GM23248 (cell line): ENCODE measurements around the gene MAGI3. TPM values are rescaled to one million over a fixed set of nuclear protein-coding genes. Genes with fewer than 3 reads are reported as not detected.

Source experiments
- DNase-seq: peaks from one replicate; pipeline ENCODE4 v3.0.0-alpha.2; 2015
- H2AFZ ChIP-seq: fragments of 200-600 bp; sonication (generic); 2 replicates; pipeline ENCODE4 v1.6.1; 2016; ENCODE audit warnings: antibody characterized with exemption
- H3F3A ChIP-seq: fragments of 200-600 bp; sonication (generic); 2 replicates; pipeline ENCODE4 v1.6.1; 2016; ENCODE audit warnings: mild to moderate bottlenecking, antibody characterized with exemption, mixed run types; ENCODE audit not compliant: insufficient read depth
- H3K27ac ChIP-seq: fragments of 200-600 bp; sonication (generic); 2 replicates; pipeline ENCODE4 v1.5.1; 2016; ENCODE audit warnings: mild to moderate bottlenecking
- H3K27me3 ChIP-seq: fragments of 200-600 bp; sonication (generic); replicated peaks from 2 replicates; pipeline ENCODE4 v1.6.1; 2016; ENCODE audit warnings: mild to moderate bottlenecking; ENCODE audit not compliant: insufficient read depth
- H3K36me3 ChIP-seq: fragments of 200-600 bp; sonication (generic); 2 replicates; pipeline ENCODE4 v1.6.1; 2016; ENCODE audit warnings: low read depth, mild to moderate bottlenecking
- H3K4me1 ChIP-seq: fragments of 200-600 bp; sonication (generic); 2 replicates; pipeline ENCODE4 v1.6.1; 2016; ENCODE audit warnings: mild to moderate bottlenecking; ENCODE audit not compliant: insufficient read depth
- H3K4me2 ChIP-seq: fragments of 200-600 bp; sonication (generic); one replicate; pipeline ENCODE4 v1.6.1; 2016; ENCODE audit warnings: mild to moderate bottlenecking; ENCODE audit not compliant: unreplicated experiment
- H3K4me3 ChIP-seq: fragments of 200-600 bp; sonication (generic); 2 replicates; pipeline ENCODE4 v1.5.1; 2016; ENCODE audit warnings: mild to moderate bottlenecking
- H3K79me2 ChIP-seq: fragments of 200-600 bp; sonication (generic); 2 replicates; pipeline ENCODE4 v1.6.1; 2016; ENCODE audit warnings: mild to moderate bottlenecking; ENCODE audit not compliant: insufficient read depth
- H3K9ac ChIP-seq: fragments of 200-600 bp; sonication (generic); 2 replicates; pipeline ENCODE4 v1.6.1; 2016; ENCODE audit warnings: mild to moderate bottlenecking
- H3K9me2 ChIP-seq: fragments of 200-600 bp; sonication (generic); 2 replicates; pipeline ENCODE4 v1.6.1; 2016; ENCODE audit warnings: mixed run types, mild to moderate bottlenecking, moderate library complexity; ENCODE audit not compliant: insufficient read depth
- H3K9me3 ChIP-seq: fragments of 200-600 bp; sonication (generic); one replicate; pipeline ENCODE4 v1.6.1; 2017; ENCODE audit warnings: low read depth
- H4K20me1 ChIP-seq: fragments of 200-600 bp; sonication (generic); 2 replicates; pipeline ENCODE4 v1.6.0; 2016; ENCODE audit not compliant: insufficient read depth
- EZH2 ChIP-seq: fragments of 200-600 bp; sonication (generic); IDR thresholded peaks from 2 replicates; pipeline ENCODE4 v1.6.1; 2018; ENCODE audit warnings: antibody characterized with exemption, mild to moderate bottlenecking; ENCODE audit not compliant: insufficient read depth, poor library complexity, severe bottlenecking
- EZH2phosphoT487 ChIP-seq: fragments of 200-600 bp; sonication (generic); IDR thresholded peaks from 2 replicates; pipeline ENCODE4 v1.6.1; 2018; ENCODE audit warnings: antibody characterized with exemption, moderate library complexity, mild to moderate bottlenecking, low read depth; ENCODE audit not compliant: insufficient read depth
- WGBS, 2 experiments: methylation state at CpG; one replicate each; pipeline ENCODE4 v1.1.6; 2015 to 2017; ENCODE audit warnings: low lambda C conversion rate in 2 of 2, low coverage in 1 of 2; ENCODE audit errors: missing lambda C conversion rate in 2 of 2; 5-methylcytosine and 5-hydroxymethylcytosine counted together
- in situ Hi-C: fragments of 300-500 bp; cut with MboI; formaldehyde crosslinking; loops from 2 replicates; pipeline ENCODE4 v1.15.0; 2020
- polyA plus RNA-seq: library from polyadenylated mRNA; unstranded; fragments of >200 nt; fragmentation: Nextera tagmentation; extraction: Ambion mirVana; gene quantifications from 2 replicates; pipeline ENCODE4 v1.2.1, GENCODE V29; 2016
- total RNA-seq: library from RNA; depleted of rRNA; stranded (reverse); fragments of >200 nt; shearing (Covaris generic); gene quantifications from 2 replicates; pipeline ENCODE4 v1.2.3, GENCODE V29; 2014

MAGI3 gene
- total and polyA plus RNA-seq, 2 experiments from 2014 or later, result 1.9 to 7.2 TPM

DNA sequence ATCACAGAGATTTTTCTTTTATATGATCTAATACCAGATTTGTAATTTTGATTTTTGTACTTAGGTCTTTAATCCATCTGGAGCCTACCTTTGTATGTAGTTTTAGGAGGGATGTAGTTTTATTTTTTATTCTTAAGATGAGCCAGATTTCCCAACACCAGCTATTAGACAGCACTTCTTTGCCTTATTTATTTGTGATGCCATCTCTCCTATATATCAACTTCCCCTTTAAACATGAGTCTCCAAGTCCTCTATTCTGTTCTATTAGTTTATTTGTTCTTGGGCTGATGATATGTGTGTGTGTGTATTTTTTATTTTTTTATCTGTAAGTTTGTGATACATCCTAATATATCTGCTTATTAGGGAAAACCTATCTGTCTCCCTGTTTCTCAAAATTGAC is 274.8 kb downstream of the MAGI3 start:
- Histone ChIP-seq H3K27me3 (no peaks in the 10 kb centered on the region), H3F3A (no peaks in the 10 kb centered on the region), H3K9me2 (no peaks in the 10 kb centered on the region), H3K27ac (no peak overlapping the region), H3K9ac (no peak overlapping the region), H3K9me3 (no peaks in the 10 kb centered on the region), H3K79me2 (no peaks in the 10 kb centered on the region), H3K4me2 (no peak overlapping the region), H3K4me3 (no peak overlapping the region), H2AFZ (no peak overlapping the region), H4K20me1 (no peaks in the 10 kb centered on the region), H3K4me1 (no peaks in the 10 kb centered on the region), H3K36me3 (no peaks in the 10 kb centered on the region)
- no peak for DNase-seq
- TF ChIP-seq EZH2phosphoT487 (no peak), EZH2 (no peak)
- in situ Hi-C loops, result no loop called here

DNA sequence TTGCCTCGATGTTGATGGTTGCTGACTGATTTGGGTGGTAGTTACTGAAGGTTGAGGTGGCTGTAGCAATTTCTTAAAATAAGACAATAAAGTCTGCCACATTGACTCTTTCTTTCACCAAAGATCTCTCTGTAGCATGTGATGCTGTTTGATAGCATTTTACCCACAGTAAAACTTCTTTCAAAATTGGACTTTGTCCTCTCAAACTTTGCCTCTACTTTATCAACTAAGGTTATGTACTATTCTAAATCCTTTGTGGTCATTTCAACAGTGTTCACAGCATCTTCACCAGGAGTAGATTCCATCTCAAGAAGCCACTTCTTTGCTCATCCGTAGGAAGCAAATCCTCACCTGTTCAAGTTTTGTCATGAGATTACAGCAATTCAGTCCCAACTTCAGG is 275.8 kb downstream of the MAGI3 start:
- H3K9me3 ChIP-seq, result no peaks in the 10 kb centered on the region

GRCh38 chr1:113669988-113670387 is 279.7 kb downstream of the MAGI3 start:
- Histone ChIP-seq H3K27ac (no peak overlapping the region), H3K36me3 (no peaks in the 10 kb centered on the region), H4K20me1 (no peaks in the 10 kb centered on the region), H3K4me1 (0 out of 2 replicates have a peak, but pooled peaks cover under 1% of the 10 kb centered on the region), H3F3A (peaks cover 1% of the 10 kb centered on the region; the same call in 1 of the 2 replicates), H3K27me3 (no peaks in the 10 kb centered on the region), H3K79me2 (no peaks in the 10 kb centered on the region), H3K9me2 (no peaks in the 10 kb centered on the region), H3K9me3 (no peaks in the 10 kb centered on the region), H2AFZ (no peak overlapping the region), H3K9ac (no peak overlapping the region), H3K4me2 (no peak overlapping the region), H3K4me3 (no peak overlapping the region)
- in situ Hi-C loops, result no loop called here
- no peak for DNase-seq
- WGBS, 2 experiments, result 93 to 100% methylated on average over 1 of the region's 1 CpG
- TF ChIP-seq EZH2 (no peak), EZH2phosphoT487 (no peak)

More for the DNA sequence above, 275.8 kb downstream of the MAGI3 start:
- in situ Hi-C loops, result no loop called here
- Histone ChIP-seq H3K9ac (no peak overlapping the region), H3K4me2 (no peak overlapping the region), H3K27me3 (no peaks in the 10 kb centered on the region), H3K4me3 (no peak overlapping the region), H2AFZ (no peak overlapping the region), H3K9me2 (no peaks in the 10 kb centered on the region), H3F3A (no peaks in the 10 kb centered on the region), H3K36me3 (no peaks in the 10 kb centered on the region), H3K27ac (no peak overlapping the region), H3K79me2 (no peaks in the 10 kb centered on the region), H4K20me1 (no peaks in the 10 kb centered on the region), H3K4me1 (no peaks in the 10 kb centered on the region)
- DNase-seq, result no peak
- no peak for TF ChIP-seq EZH2
- TF ChIP-seq EZH2phosphoT487, result no peak
- WGBS, 2 experiments, result 84% methylated on average over 2 of the region's 2 CpGs

DNA sequence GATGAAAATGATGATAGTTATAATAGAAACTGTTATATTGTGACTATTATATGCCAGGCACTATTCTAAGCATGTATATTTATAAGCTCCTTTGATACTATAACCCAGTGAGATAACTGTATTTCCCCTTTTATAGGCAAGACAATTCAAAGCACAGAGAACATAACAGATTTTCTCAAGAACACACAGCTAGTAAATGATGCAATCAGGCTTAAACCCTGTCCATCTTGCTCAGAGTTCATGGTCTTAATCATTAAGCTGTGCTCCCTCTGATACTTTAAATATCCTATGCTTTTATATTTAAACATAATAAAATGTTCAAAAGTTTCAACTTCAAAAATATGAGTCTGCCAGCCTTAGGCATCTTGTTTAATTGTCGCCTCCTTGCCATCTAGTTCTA is 280.3 kb downstream of the MAGI3 start:
- no peak overlapping the region for H2AFZ ChIP-seq
- DNase-seq, result no peak
- no peak overlapping the region for H3K4me2 ChIP-seq
- H3F3A ChIP-seq, result peaks cover 8% of the 10 kb centered on the region; the same call in 1 of the 2 replicates
- H3K9ac ChIP-seq, result no peak overlapping the region
- H3K9me2 ChIP-seq, result no peaks in the 10 kb centered on the region
- in situ Hi-C loops, result no loop called here
- no peak overlapping the region for H3K27ac ChIP-seq
- H4K20me1 ChIP-seq, result no peaks in the 10 kb centered on the region
- H3K79me2 ChIP-seq, result no peaks in the 10 kb centered on the region
- 0 out of 2 replicates have a peak, but pooled peaks cover 5% of the 10 kb centered on the region for H3K4me1 ChIP-seq
- no peaks in the 10 kb centered on the region for H3K9me3 ChIP-seq
- WGBS, 2 experiments, result 93 to 100% methylated on average over 1 of the region's 1 CpG
- TF ChIP-seq EZH2phosphoT487, result no peak
- no peak for TF ChIP-seq EZH2
- no peaks in the 10 kb centered on the region for H3K27me3 ChIP-seq
- H3K36me3 ChIP-seq, result no peaks in the 10 kb centered on the region
- H3K4me3 ChIP-seq, result no peak overlapping the region

GRCh38 chr1:113672491-113672890 is 282.2 kb downstream of the MAGI3 start:
- peaks cover 9% of the 10 kb centered on the region; the same call in 1 of the 2 replicates for H3F3A ChIP-seq
- no peak overlapping the region for H3K4me2 ChIP-seq
- H3K79me2 ChIP-seq, result no peaks in the 10 kb centered on the region
- in situ Hi-C loops, result no loop called here
- no peak for DNase-seq
- H3K9me2 ChIP-seq, result no peaks in the 10 kb centered on the region
- WGBS, 2 experiments, result 96 to 97% methylated on average over 4 of the region's 4 CpGs
- no peaks in the 10 kb centered on the region for H3K27me3 ChIP-seq
- TF ChIP-seq EZH2 (no peak), EZH2phosphoT487 (no peak)
- H3K4me1 ChIP-seq, result peaks cover 5% of the 10 kb centered on the region; the same call in 1 of the 2 replicates
- H3K27ac ChIP-seq, result no peak overlapping the region
- H3K36me3 ChIP-seq, result no peaks in the 10 kb centered on the region
- H2AFZ ChIP-seq, result no peak overlapping the region
- no peak overlapping the region for H3K4me3 ChIP-seq
- H3K9ac ChIP-seq, result no peak overlapping the region
- H3K9me3 ChIP-seq, result no peaks in the 10 kb centered on the region
- H4K20me1 ChIP-seq, result no peaks in the 10 kb centered on the region
